ENCODE results near the gene PORCN.

PORCN gene

DNA sequence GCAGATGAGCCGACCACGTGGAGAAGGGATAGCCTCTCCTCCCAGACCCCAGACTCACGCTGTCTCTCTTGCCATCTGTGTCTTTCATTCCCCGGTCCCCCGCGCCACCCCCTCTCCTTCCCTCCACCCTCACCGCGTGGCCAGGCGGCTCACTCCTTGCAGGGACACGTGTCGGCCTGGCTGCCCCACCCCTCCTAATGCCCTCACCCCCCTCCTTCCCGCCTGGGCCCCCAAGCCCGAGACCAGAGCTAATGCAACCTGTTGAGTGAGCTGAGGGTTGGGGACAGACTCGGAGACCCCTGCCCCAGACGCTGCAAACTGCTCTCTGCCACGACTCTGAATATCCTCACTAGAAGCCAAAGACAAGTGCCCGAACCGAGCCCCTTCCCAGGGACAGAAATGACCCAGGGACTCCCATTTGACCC is 40.5 kb upstream of the PORCN start:
- no peak for DNase-seq
- no peaks in the 10 kb centered on the region for H3K9me3 ChIP-seq (ENCODE audit: control insufficient read depth, low read length)
- no peaks in the 10 kb centered on the region for H3K36me3 ChIP-seq (ENCODE audit: control insufficient read depth in 1 of 2, insufficient read depth in 2 of 2, low read depth in 1 of 2, low read length in 2 of 2)
- no peak overlapping the region for H3K14ac ChIP-seq (ENCODE audit: low read length in 2 of 2)
- no peak overlapping the region for H3K23ac ChIP-seq (ENCODE audit: low read length in 2 of 2)
- H3K27ac ChIP-seq (ENCODE audit: low read length, poor library complexity, severe bottlenecking): no peak overlapping the region
- H2BK15ac ChIP-seq (ENCODE audit: low read depth, poor library complexity, severe bottlenecking): no peak overlapping the region
- H3K27me3 ChIP-seq (ENCODE audit: control insufficient read depth in 1 of 2, insufficient read depth in 1 of 2, low read length in 2 of 2): peaks cover 0 to 13% of the 10 kb centered on the region in 2 experiments
- 0% methylated on average over 9 of the region's 18 CpGs for WGBS
- H2AK5ac ChIP-seq (ENCODE audit: low read length, severe bottlenecking): no peak overlapping the region
- no peak overlapping the region for H3K4me2 ChIP-seq (ENCODE audit: low read length, poor library complexity, severe bottlenecking)
- H4K8ac ChIP-seq (ENCODE audit: low read length): no peak overlapping the region
- no peak overlapping the region for H4K91ac ChIP-seq (ENCODE audit: low read length)
- H3K4ac ChIP-seq (ENCODE audit: low read depth in 1 of 2, low read length in 2 of 2): peak overlapping the region in 1 of 2 experiments; percentile 51
- peak overlapping the region; percentile 5 to 33 for H3K18ac ChIP-seq (ENCODE audit: low read depth in 1 of 2, low read length in 2 of 2)
- H3K79me1 ChIP-seq (replicated peaks; ENCODE audit: low read length, poor library complexity, severe bottlenecking): no peaks in the 10 kb centered on the region
- no peak overlapping the region for H2BK12ac ChIP-seq (ENCODE audit: low read length in 2 of 2)
- H2BK5ac ChIP-seq (ENCODE audit: low read depth, low read length, poor library complexity, severe bottlenecking): no peak overlapping the region
- H2AFZ ChIP-seq (ENCODE audit: low read depth, low read length): no peak overlapping the region
- H3K4me1 ChIP-seq (ENCODE audit: control insufficient read depth, insufficient read depth, low read depth, low read length): peaks cover 17% of the 10 kb centered on the region
- peak overlapping the region in 1 of 2 experiments; percentile 69 for H3K4me3 ChIP-seq (ENCODE audit: insufficient read depth in 1 of 2, low read depth in 1 of 2, low read length in 2 of 2)
- H2BK120ac ChIP-seq (ENCODE audit: low read depth, low read length): no peak overlapping the region
- H3K9ac ChIP-seq (ENCODE audit: low read length): peak overlapping the region; percentile 68

- DNase-seq: no peak
- peaks cover 23% of the 10 kb centered on the region for H3K4me1 ChIP-seq (ENCODE audit: control insufficient read depth, insufficient read depth, low read depth, low read length)
- H3K18ac ChIP-seq (ENCODE audit: low read depth in 1 of 2, low read length in 2 of 2): peak overlapping the region in 1 of 2 experiments; percentile 12
- no peak overlapping the region for H2BK15ac ChIP-seq (ENCODE audit: low read depth, poor library complexity, severe bottlenecking)
- peak overlapping the region; percentile 5 for H2BK120ac ChIP-seq (ENCODE audit: low read depth, low read length)
- peak overlapping the region in 1 of 2 experiments; percentile 69 for H3K4ac ChIP-seq (ENCODE audit: low read depth in 1 of 2, low read length in 2 of 2)
- no peak overlapping the region for H2AK5ac ChIP-seq (ENCODE audit: low read length, severe bottlenecking)
- no peak overlapping the region for H3K14ac ChIP-seq (ENCODE audit: low read length in 2 of 2)
- H4K91ac ChIP-seq (ENCODE audit: low read length): no peak overlapping the region
- H2AFZ ChIP-seq (ENCODE audit: low read depth, low read length): no peak overlapping the region
- H3K27me3 ChIP-seq (ENCODE audit: control insufficient read depth in 1 of 2, insufficient read depth in 1 of 2, low read length in 2 of 2): peaks cover 0 to 13% of the 10 kb centered on the region in 2 experiments
- peak overlapping the region in 1 of 2 experiments; percentile 69 for H3K4me3 ChIP-seq (ENCODE audit: insufficient read depth in 1 of 2, low read depth in 1 of 2, low read length in 2 of 2)
- H3K79me1 ChIP-seq (replicated peaks; ENCODE audit: low read length, poor library complexity, severe bottlenecking): no peaks in the 10 kb centered on the region
- H2BK5ac ChIP-seq (ENCODE audit: low read depth, low read length, poor library complexity, severe bottlenecking): no peak overlapping the region
- peak overlapping the region; percentile 48 for H3K9ac ChIP-seq (ENCODE audit: low read length)
- H4K8ac ChIP-seq (ENCODE audit: low read length): peak overlapping the region; percentile 49
- H3K23ac ChIP-seq (ENCODE audit: low read length in 2 of 2): no peak overlapping the region
- no peaks in the 10 kb centered on the region for H3K9me3 ChIP-seq (ENCODE audit: control insufficient read depth, low read length)
- 25% methylated on average over 22 of the region's 23 CpGs for WGBS
- no peak overlapping the region for H3K27ac ChIP-seq (ENCODE audit: low read length, poor library complexity, severe bottlenecking)
- no peak overlapping the region for H3K4me2 ChIP-seq (ENCODE audit: low read length, poor library complexity, severe bottlenecking)
- no peaks in the 10 kb centered on the region for H3K36me3 ChIP-seq (ENCODE audit: control insufficient read depth in 1 of 2, insufficient read depth in 2 of 2, low read depth in 1 of 2, low read length in 2 of 2)
- H2BK12ac ChIP-seq (ENCODE audit: low read length in 2 of 2): no peak overlapping the region
Measured at GRCh38 chrX:48468693-48469691, 39.8 kb upstream of the PORCN start.

DNA sequence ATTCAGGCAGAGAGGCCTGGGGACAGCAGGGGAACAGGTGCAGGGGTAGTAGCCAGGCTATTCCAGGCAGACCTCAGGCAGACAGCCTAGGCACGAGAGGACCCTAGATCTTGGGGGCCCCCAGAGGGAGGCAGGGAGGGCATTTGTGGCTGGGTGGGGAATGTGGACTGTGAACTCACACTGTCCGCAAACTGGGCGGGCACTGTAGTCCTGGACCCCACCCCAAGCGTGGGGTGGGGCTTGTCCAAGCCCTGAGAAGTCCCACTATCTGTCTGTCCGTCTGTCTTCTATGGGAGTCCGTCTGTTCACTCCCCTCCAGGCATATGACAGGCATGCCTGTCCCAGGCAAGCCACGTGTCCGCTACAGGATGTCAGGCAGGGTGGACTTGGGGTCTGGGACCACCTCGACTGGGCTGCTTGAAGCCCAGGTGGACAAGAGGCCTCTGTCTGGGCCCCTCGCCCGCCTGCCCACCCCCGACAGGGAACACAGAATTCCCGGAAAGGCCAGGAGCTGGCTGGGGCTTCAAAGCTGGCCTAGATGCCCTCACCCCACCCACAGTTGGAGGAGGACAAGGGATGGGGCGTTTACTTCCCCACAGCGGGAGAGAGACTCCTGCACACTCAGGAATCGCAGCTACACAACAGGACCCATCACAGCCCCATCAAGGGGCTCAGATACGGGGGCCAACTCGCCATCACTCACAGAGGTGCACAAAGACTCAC is 38.5 kb upstream of the PORCN start, which contains the start of gene SLC38A5:
Gene SLC38A5, minus strand, starts transcription at position 151 of the 723 bp plus-strand sequence. CDS start 2,336 bp downstream, outside the sequence.
- Histone ChIP-seq H3K27me3 (ENCODE audit: control insufficient read depth in 1 of 2, insufficient read depth in 1 of 2, low read length in 2 of 2) (peaks cover 0 to 13% of the 10 kb centered on the region in 2 experiments), H3K27ac (ENCODE audit: low read length, poor library complexity, severe bottlenecking) (no peak within 1 kb of the TSS), H3K4me2 (ENCODE audit: low read length, poor library complexity, severe bottlenecking) (no peak within 1 kb of the TSS), H3K23ac (ENCODE audit: low read length in 2 of 2) (no peak within 1 kb of the TSS), H2BK120ac (ENCODE audit: low read depth, low read length) (no peak within 1 kb of the TSS), H2BK12ac (ENCODE audit: low read length in 2 of 2) (no peak within 1 kb of the TSS), H3K4ac (ENCODE audit: low read depth in 1 of 2, low read length in 2 of 2) (no peak within 1 kb of the TSS), H4K8ac (ENCODE audit: low read length) (peak within 1 kb of the TSS; percentile 49), H3K36me3 (ENCODE audit: control insufficient read depth in 1 of 2, insufficient read depth in 2 of 2, low read depth in 1 of 2, low read length in 2 of 2) (no peaks in the 10 kb centered on the region), H2AFZ (ENCODE audit: low read depth, low read length) (no peak within 1 kb of the TSS), H3K4me3 (ENCODE audit: insufficient read depth in 1 of 2, low read depth in 1 of 2, low read length in 2 of 2) (peak within 1 kb of the TSS in 1 of 2 experiments; percentile 51), H3K4me1 (ENCODE audit: control insufficient read depth, insufficient read depth, low read depth, low read length) (peaks cover 22% of the 10 kb centered on the region), H3K9ac (ENCODE audit: low read length) (peak within 1 kb of the TSS; percentile 48), H3K9me3 (ENCODE audit: control insufficient read depth, low read length) (no peaks in the 10 kb centered on the region), H2BK5ac (ENCODE audit: low read depth, low read length, poor library complexity, severe bottlenecking) (no peak within 1 kb of the TSS), H3K18ac (ENCODE audit: low read depth in 1 of 2, low read length in 2 of 2) (peak within 1 kb of the TSS in 1 of 2 experiments; percentile 12), H2AK5ac (ENCODE audit: low read length, severe bottlenecking) (no peak within 1 kb of the TSS), H4K91ac (ENCODE audit: low read length) (no peak within 1 kb of the TSS), H2BK15ac (ENCODE audit: low read depth, poor library complexity, severe bottlenecking) (no peak within 1 kb of the TSS), H3K14ac (ENCODE audit: low read length in 2 of 2) (no peak within 1 kb of the TSS), H3K79me1 (replicated peaks; ENCODE audit: low read length, poor library complexity, severe bottlenecking) (no peaks in the 10 kb centered on the region)
- DNase-seq: no peak
- WGBS: 90% methylated on average over 16 of the region's 18 CpGs

GRCh38 chrX:48470833-48471118 is 38.0 kb upstream of the PORCN start:
- no peak overlapping the region for H3K4me3 ChIP-seq (ENCODE audit: insufficient read depth in 1 of 2, low read depth in 1 of 2, low read length in 2 of 2)
- H3K27me3 ChIP-seq (ENCODE audit: control insufficient read depth in 1 of 2, insufficient read depth in 1 of 2, low read length in 2 of 2): peaks cover 0 to 13% of the 10 kb centered on the region in 2 experiments
- no peak overlapping the region for H2BK120ac ChIP-seq (ENCODE audit: low read depth, low read length)
- no peak overlapping the region for H3K23ac ChIP-seq (ENCODE audit: low read length in 2 of 2)
- H3K4ac ChIP-seq (ENCODE audit: low read depth in 1 of 2, low read length in 2 of 2): no peak overlapping the region
- no peak overlapping the region for H3K4me2 ChIP-seq (ENCODE audit: low read length, poor library complexity, severe bottlenecking)
- no peak overlapping the region for H2BK5ac ChIP-seq (ENCODE audit: low read depth, low read length, poor library complexity, severe bottlenecking)
- no peak overlapping the region for H3K27ac ChIP-seq (ENCODE audit: low read length, poor library complexity, severe bottlenecking)
- H4K91ac ChIP-seq (ENCODE audit: low read length): no peak overlapping the region
- H3K9ac ChIP-seq (ENCODE audit: low read length): no peak overlapping the region
- H2BK12ac ChIP-seq (ENCODE audit: low read length in 2 of 2): no peak overlapping the region
- H3K36me3 ChIP-seq (ENCODE audit: control insufficient read depth in 1 of 2, insufficient read depth in 2 of 2, low read depth in 1 of 2, low read length in 2 of 2): no peaks in the 10 kb centered on the region
- H3K4me1 ChIP-seq (ENCODE audit: control insufficient read depth, insufficient read depth, low read depth, low read length): peaks cover 17% of the 10 kb centered on the region
- H4K8ac ChIP-seq (ENCODE audit: low read length): no peak overlapping the region
- no peaks in the 10 kb centered on the region for H3K79me1 ChIP-seq (replicated peaks; ENCODE audit: low read length, poor library complexity, severe bottlenecking)
- no peak overlapping the region for H2AK5ac ChIP-seq (ENCODE audit: low read length, severe bottlenecking)
- no peak overlapping the region for H2BK15ac ChIP-seq (ENCODE audit: low read depth, poor library complexity, severe bottlenecking)
- WGBS: 88% methylated on average over 9 of the region's 9 CpGs
- no peak overlapping the region for H3K14ac ChIP-seq (ENCODE audit: low read length in 2 of 2)
- no peak overlapping the region for H2AFZ ChIP-seq (ENCODE audit: low read depth, low read length)
- no peak for DNase-seq
- H3K18ac ChIP-seq (ENCODE audit: low read depth in 1 of 2, low read length in 2 of 2): no peak overlapping the region
- no peaks in the 10 kb centered on the region for H3K9me3 ChIP-seq (ENCODE audit: control insufficient read depth, low read length)
